ENCODE results near the gene FSTL5.

GRCh38 chr4:161919442-161920220, 244.2 kb downstream of the FSTL5 start:
- TF ChIP-seq EZH2 (IDR thresholded peaks at IDR 0.05; ENCODE audit: insufficient read depth, poor library complexity, severe bottlenecking), result no peak
- TF ChIP-seq EZH2phosphoT487 (IDR thresholded peaks at IDR 0.05; ENCODE audit: insufficient read depth, low read depth), result no peak

Measured in GM23248 (cell line).